CD4-positive, alpha-beta T cell (primary cell): ENCODE results near the gene PREP. TPM values are rescaled to one million over a fixed set of nuclear protein-coding genes. Genes with fewer than 3 reads are reported as not detected.

Experiments used
- ATAC-seq: fragments of 200-7000 bp; cut with Tn5 transposase; one replicate; pipeline ENCODE4 v1.10.0; 2022; ENCODE audit warnings: mild to moderate bottlenecking; ENCODE audit not compliant: poor library complexity
- CTCF ChIA-PET: fragments of 350-600 bp; sonication (Branson Sonifier 250); formaldehyde crosslinking; loops from one replicate; lab custom pipeline; 2021; ENCODE audit warnings: antibody characterized with exemption, inconsistent platforms; lab: Charles Lee
- POLR2A ChIA-PET: fragments of 350-600 bp; sonication (Branson Sonifier 250); formaldehyde crosslinking; loops from one replicate; lab custom pipeline; 2021; ENCODE audit warnings: antibody characterized with exemption, inconsistent platforms; lab: Charles Lee
- DNase-seq, 14 experiments: peaks; one replicate each; pipeline ENCODE4 v3.0.0-alpha.2; 2013 to 2020; ENCODE audit warnings: mixed read lengths in 2 of 14
- H3K27ac ChIP-seq, 2 donors: one replicate each; pipeline versions ENCODE4 v1.5.1 to v1.7.0; 2013; ENCODE audit warnings: low read length in 2 of 2, low read depth in 1 of 2, mild to moderate bottlenecking in 1 of 2
- H3K27me3 ChIP-seq, 2 experiments: 1 replicate in 1 of 2; 2 replicates in 1 of 2; pipeline versions ENCODE4 v1.6.1 to v1.7.0; 2013; ENCODE audit warnings: low read length in 2 of 2, control low read depth in 1 of 2, mild to moderate bottlenecking in 1 of 2, moderate library complexity in 1 of 2; ENCODE audit not compliant: insufficient read depth in 2 of 2, control insufficient read depth in 1 of 2
- H3K36me3 ChIP-seq: one replicate; pipeline ENCODE4 v1.6.1; 2013; ENCODE audit warnings: low read length, control low read depth; ENCODE audit not compliant: insufficient read depth
- H3K4me1 ChIP-seq: one replicate; pipeline ENCODE4 v1.6.1; 2013; ENCODE audit warnings: low read length, control low read depth; ENCODE audit not compliant: insufficient read depth
- H3K4me3 ChIP-seq: one replicate; pipeline ENCODE4 v1.5.1; 2013; ENCODE audit warnings: mild to moderate bottlenecking, low read length, moderate library complexity
- H3K9me3 ChIP-seq, 2 experiments: 1 replicate in 1 of 2; 2 replicates in 1 of 2; pipeline versions ENCODE4 v1.6.1 to v1.7.0; 2013; ENCODE audit warnings: low read length in 2 of 2, mild to moderate bottlenecking in 2 of 2, control low read depth in 1 of 2, moderate library complexity in 1 of 2; ENCODE audit not compliant: control insufficient read depth in 1 of 2, insufficient read depth in 1 of 2
- H3K27ac Mint-ChIP-seq: one replicate; pipeline ENCODE4 v1.8.0; 2020; ENCODE audit warnings: mixed read lengths
- H3K27me3 Mint-ChIP-seq: one replicate; pipeline ENCODE4 v1.8.0; 2021; ENCODE audit warnings: mixed read lengths
- H3K36me3 Mint-ChIP-seq: one replicate; pipeline ENCODE4 v1.8.0; 2021; ENCODE audit warnings: low read depth, mixed read lengths
- H3K4me1 Mint-ChIP-seq: one replicate; pipeline ENCODE4 v1.8.0; 2021; ENCODE audit warnings: low read depth, mixed read lengths
- H3K4me3 Mint-ChIP-seq: one replicate; pipeline ENCODE4 v1.8.0; 2020; ENCODE audit warnings: mild to moderate bottlenecking, mixed read lengths
- H3K9me3 Mint-ChIP-seq: one replicate; pipeline ENCODE4 v1.8.0; 2020; ENCODE audit warnings: mixed read lengths
- CTCF ChIP-seq: fragments of 200-600 bp; IDR thresholded peaks from one replicate; pipeline ENCODE4 v1.8.0; 2022; ENCODE audit warnings: antibody characterized with exemption, mild to moderate bottlenecking
- intact Hi-C, 2 experiments: fragments of 100-400 bp; cut with DNase I in 1 of 2; cut with micrococcal nuclease in 1 of 2; formaldehyde crosslinking; loops; one replicate each; pipeline versions ENCODE4 v1.15.1 to v1.9.0; 2023 to 2025; cut with DNase I, micrococcal nuclease
- total RNA-seq, 174 experiments: library from RNA in 2 of 174; stranded (reverse) in 2 of 174; gene quantifications; one replicate each; pipeline ENCODE4 v1.2.3 and lab custom pipeline; 2021 to 2026

Gene PREP
- total RNA-seq, 2 experiments from 2014 or later: 14.9 to 15.6 TPM

- Mint-ChIP-seq H3K9me3 (no peaks in the 10 kb centered on the region), H3K36me3 (no peaks in the 10 kb centered on the region), H3K27ac (no peak overlapping the region), H3K4me3 (no peak overlapping the region), H3K27me3 (peaks cover 10% of the 10 kb centered on the region), H3K4me1 (no peaks in the 10 kb centered on the region)
- DNase-seq (peak in 4 of 14 experiments; percentile 16 to 68 (median 62)), ATAC-seq (no peak)
- ChIA-PET CTCF (interaction anchor here (0.6 to 1.3 kb wide), 5 partner anchors 10 to 908 kb away, joined by 3 read pairs; no protein-coding TSS in a partner anchor), POLR2A (no interaction called here)
- no peak overlapping the region for H3K27ac ChIP-seq
- intact Hi-C loops: loop anchor here (1.0 to 5.0 kb wide), 5 partner anchors 302 to 871 kb away; no protein-coding TSS in a partner anchor
- no peaks in the 10 kb centered on the region for H3K36me3 ChIP-seq
- H3K4me1 ChIP-seq: no peaks in the 10 kb centered on the region
- no peaks in the 10 kb centered on the region for H3K9me3 ChIP-seq
- H3K4me3 ChIP-seq: no peak overlapping the region
- H3K27me3 ChIP-seq: peaks cover 0 to 5% of the 10 kb centered on the region in 2 experiments
- peak; percentile 73 for TF ChIP-seq CTCF
These were observed 28.3 kb upstream of the PREP start for GRCh38 chr6:105431226-105431625.

- Mint-ChIP-seq H3K27ac (no peak overlapping the region), H3K27me3 (peaks cover 10% of the 10 kb centered on the region), H3K4me3 (no peak overlapping the region), H3K36me3 (no peaks in the 10 kb centered on the region), H3K4me1 (no peaks in the 10 kb centered on the region), H3K9me3 (no peaks in the 10 kb centered on the region)
- DNase-seq: no peak
- ChIA-PET POLR2A (no interaction called here), CTCF (interaction anchor here (1.0 to 1.3 kb wide), 2 partner anchors 30 to 909 kb away, joined by 3 read pairs; no protein-coding TSS in a partner anchor)
- no peaks in the 10 kb centered on the region for H3K36me3 ChIP-seq
- no peaks in the 10 kb centered on the region for H3K9me3 ChIP-seq
- no peak overlapping the region for H3K4me3 ChIP-seq
- ATAC-seq: no peak
- intact Hi-C loops: loop anchor here (1.0 to 5.0 kb wide), 5 partner anchors 303 to 872 kb away; no protein-coding TSS in a partner anchor
- peaks cover 0 to under 1% of the 10 kb centered on the region in 2 experiments for H3K27me3 ChIP-seq
- no peak for TF ChIP-seq CTCF
- H3K4me1 ChIP-seq: no peaks in the 10 kb centered on the region
- no peak overlapping the region for H3K27ac ChIP-seq
These were observed 27.8 kb upstream of the PREP start for GRCh38 chr6:105430685-105431084.

DNA sequence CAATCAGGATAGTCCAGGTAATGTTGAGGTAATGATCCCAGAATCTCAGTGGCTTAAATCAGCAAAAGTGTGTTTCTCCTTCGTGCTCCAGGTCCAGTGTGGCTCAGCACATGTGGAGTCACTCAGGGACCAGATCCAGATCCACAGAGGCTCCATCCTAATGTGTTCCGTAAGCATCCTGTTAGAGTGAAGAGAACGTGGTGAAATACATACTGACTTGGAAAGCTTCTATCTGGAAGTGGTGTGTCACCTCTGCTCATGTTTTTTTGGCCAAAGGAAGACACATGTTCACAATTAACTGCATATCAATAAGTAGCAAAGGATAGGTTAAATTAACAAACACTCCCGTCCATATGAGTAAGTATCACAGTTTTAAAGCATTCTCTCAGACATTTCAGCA lies 26.8 kb upstream of the PREP start:
- Histone ChIP-seq H3K27me3 (no peaks in the 10 kb centered on the region), H3K4me1 (no peaks in the 10 kb centered on the region), H3K9me3 (no peaks in the 10 kb centered on the region), H3K36me3 (no peaks in the 10 kb centered on the region), H3K4me3 (no peak overlapping the region), H3K27ac (no peak overlapping the region)
- no peak for TF ChIP-seq CTCF
- Mint-ChIP-seq H3K36me3 (no peaks in the 10 kb centered on the region), H3K4me3 (no peak overlapping the region), H3K27me3 (peaks cover 9% of the 10 kb centered on the region), H3K27ac (no peak overlapping the region), H3K4me1 (no peaks in the 10 kb centered on the region), H3K9me3 (no peaks in the 10 kb centered on the region)
- ATAC-seq: no peak
- POLR2A ChIA-PET: no interaction called here
- CTCF ChIA-PET: no interaction called here
- DNase-seq: no peak
- intact Hi-C loops: loop anchor here (2.0 to 5.0 kb wide), 3 partner anchors 793 to 873 kb away; no protein-coding TSS in a partner anchor
